IPS DF 19.7 (cell line): ENCODE results near the gene KLF6.

Source experiments
- DNase-seq: peaks from one replicate; pipeline ENCODE4 v3.0.0-alpha.2; 2013; ENCODE audit warnings: low read depth, low spot score

KLF6 gene

GRCh38 chr10:3811291-3811870, 26.4 kb upstream of the KLF6 start:
- no peak for DNase-seq

DNA sequence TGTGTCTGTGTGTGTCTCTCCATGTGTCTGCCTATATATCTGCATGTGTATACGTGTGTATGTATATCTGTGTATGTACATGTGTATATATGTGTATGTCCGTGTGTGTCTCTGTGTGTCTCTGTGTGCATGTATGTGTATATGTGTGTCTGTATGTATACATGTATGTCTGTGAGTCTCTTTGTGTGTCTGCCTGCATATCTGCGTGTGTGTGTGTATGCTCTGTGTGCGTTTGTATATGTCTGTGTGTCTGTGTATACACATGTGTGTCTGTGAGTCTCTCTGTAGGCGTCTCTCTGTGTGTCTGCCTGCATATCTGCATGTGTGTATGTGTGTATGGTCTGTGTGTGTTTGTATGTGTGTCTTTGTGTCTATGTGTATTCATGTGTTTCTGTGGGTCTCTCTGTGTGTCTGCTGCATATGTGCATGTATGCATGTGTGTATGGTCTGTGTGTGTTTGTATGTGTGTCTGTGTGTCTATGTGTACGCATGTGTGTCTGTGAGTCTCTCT, 23.7 kb upstream of the KLF6 start:
- DNase-seq: no peak

- DNase-seq: no peak
These were observed 23.0 kb upstream of the KLF6 start for GRCh38 chr10:3807928-3808496.

GRCh38 chr10:3807211-3807927, 22.4 kb upstream of the KLF6 start:
- no peak for DNase-seq

DNA sequence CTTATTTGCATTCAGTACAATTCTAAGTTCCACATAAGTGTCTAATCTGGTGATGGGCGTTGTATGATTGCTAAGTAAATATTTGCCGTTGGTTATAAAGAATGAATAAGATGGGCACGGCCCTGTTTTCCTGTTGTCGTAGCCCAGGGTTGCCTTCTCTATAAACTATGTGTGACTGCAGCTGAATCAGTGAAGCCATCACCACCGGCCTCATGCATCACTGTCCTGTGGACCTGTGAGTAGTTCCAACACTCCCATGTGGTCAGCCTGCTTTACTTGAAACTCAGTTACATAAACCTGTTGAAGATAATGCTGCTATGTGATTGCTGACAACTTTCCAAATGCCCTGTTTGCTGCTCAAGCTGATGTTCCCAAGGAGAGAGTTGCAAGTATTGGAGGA, 21.6 kb upstream of the KLF6 start:
- DNase-seq: no peak

- DNase-seq: no peak
These were observed 20.9 kb upstream of the KLF6 start for GRCh38 chr10:3805791-3806461.

DNA sequence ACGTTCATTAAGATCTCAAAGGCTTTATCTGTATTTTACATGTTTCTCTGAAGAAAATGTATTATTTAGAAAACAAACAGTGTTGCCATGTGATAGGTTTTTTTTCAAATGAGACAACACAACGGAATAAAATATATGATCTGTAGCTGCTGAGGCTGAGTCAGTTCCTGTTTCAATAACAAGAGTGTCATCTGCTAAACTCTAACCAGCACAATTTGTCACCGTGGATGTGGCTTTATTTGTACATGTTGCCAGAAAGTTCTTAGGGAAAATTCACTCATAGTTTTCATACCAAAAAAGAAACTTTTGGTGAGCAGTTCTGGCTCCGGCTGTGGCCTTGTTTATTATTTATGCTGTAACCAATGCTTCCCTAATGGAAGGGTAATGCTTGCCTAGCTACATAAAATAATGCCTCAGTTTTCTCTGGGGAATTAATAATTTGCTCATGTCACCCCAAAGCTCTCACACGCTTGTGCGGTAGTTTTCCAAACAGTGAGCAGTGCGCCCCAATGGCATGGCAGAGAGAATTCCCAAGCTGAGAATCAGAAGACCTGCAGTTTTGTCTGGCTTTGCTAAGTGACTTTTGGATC, 20.3 kb upstream of the KLF6 start:
- DNase-seq: no peak

DNA sequence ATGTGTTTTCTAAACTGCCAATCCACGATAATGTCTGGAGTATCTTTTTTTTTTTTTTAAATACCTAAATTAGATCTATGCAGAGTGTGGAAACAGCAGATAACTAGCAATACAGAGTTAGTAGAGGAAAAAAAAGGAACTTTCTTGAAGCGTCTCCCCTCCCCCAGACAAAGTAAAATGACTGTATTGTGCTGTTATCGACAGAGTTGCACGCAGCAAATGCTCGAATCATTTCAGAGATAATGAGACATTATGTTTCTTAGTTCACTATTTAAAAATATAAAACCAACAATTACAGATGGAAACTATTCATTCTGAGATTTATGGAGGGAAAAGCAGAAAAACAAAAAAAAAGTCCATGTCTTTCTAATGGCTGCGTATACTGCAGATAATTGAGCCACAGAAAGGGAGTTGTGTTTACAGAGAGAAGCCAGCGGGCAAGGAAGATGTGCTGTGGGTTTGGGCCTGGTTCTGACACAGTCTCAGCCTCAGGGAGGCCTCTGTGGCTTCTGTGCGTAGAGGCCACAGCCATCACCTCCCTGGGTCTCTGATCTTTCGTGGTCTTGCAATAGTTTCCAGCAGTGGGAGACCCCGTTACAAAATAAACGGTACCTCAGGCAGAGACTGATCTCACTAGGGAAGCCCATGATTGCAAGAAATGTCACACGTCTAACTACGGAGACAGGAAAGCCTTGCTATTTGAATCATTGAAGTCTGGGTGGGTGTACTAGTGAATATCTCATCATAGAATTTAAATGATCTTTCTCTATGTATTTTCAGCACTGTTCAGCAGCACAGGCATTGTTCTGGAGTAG, 19.1 kb upstream of the KLF6 start:
- no peak for DNase-seq

GRCh38 chr10:3803295-3803926, 18.4 kb upstream of the KLF6 start:
- no peak for DNase-seq

DNA sequence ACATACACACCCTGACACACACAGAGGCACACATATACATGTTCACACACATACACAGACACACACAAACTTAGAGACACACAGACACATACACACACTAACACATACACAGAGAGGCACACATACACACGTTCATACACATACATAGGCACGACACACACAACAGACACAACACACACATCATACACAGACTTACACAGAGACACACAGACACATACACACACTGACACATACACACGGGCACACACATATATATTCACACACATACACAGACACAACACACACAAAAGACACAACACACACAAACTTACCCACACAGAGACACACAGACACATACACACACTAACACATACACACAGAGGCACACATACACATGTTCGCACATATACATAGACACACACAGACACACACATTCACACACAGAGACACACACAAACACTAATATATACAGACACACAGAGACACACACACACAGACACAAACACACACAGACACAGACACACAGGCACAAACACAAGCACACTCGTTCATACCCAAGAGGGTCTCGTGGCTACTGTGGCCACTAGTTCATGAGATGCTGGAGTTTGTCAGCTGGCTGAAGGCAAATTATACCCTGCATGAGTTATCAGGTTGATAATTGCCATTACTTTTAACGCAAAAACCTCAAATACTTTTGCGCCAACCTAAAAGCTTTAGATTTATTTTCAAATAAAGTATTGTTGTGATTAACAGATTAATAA, 17.7 kb upstream of the KLF6 start:
- DNase-seq: no peak

GRCh38 chr10:3801558-3802192, 16.7 kb upstream of the KLF6 start:
- DNase-seq: no peak

DNA sequence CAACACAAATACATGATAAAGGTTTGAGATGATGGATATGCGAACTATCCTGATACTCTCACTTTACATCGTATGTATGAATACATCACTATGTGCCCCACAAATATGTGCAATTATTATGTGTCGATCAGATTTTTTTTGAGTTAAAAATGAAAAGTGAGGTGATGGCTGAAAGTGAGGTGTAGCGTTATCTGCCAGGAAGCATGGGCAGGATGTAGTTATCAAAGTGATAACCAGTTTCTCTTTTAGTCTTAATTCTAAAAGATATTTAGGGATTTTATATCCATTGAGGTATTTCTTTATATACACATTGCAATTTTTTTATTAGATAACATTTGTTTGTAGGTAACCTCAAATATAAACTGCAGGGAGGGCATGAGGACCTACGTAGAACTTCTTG, 15.6 kb upstream of the KLF6 start:
- no peak for DNase-seq

DNA sequence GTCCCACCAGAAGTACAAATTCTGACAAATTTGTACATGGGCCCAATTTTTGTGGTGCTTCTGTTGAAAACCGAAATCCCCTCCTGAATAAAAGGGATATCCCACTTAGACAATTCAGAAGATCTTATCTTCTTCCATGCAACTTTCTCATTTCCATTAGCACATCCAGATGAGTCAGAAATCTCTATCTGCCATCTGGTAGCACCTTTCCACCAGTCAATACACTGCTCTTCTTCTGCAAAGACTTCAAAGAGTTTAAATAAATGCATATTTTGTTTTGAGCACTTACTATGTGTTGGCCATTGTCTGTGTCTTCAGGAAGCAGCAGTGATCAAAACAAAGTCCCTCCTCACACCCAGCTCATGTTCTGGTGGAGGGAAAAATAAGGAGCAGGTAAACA, 12.7 kb upstream of the KLF6 start:
- no peak for DNase-seq

DNA sequence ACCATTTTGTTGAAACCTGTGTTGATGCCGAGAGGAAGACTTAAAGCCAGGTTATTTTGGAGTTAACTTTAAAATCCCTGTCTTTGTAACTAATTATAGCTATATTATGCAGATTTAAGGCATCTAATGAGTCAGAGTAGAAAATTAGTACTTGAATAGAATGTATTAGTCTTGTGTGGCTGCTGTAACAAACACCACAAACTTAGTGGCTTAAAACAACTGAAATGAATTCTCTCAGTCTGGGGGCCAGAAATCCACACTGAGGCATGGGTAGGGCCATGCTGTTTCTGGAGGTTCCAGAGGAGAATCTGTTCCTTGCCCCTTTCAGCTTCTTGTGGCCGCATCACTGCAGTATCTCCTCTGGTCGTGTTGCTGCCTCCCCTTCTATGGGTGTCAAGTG, 8.5 kb upstream of the KLF6 start:
- DNase-seq: no peak

DNA sequence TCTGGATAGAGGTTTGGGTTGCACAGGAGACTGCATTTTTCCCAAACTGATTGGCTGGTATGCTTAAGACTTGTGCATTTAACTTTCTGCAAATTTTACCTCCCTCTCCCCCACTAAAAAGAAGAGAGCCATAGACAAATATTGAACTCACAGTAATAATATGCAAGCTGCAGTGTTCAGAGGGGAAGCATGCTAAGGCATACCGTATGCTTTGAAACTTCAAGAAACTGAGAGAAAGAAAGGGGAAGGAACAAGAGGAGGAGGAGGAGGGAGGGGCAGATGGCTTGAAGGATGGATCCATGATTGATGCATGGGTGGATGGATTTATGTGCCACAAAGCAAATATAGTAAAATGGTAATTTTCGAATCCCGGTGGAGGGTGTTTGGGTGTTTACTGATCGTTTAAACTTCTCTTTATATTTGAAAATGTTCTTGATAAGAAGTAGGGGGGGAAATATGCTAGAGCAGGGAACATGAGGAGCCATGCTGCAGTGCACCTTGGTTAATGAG, 7.8 kb upstream of the KLF6 start:
- no peak for DNase-seq

DNA sequence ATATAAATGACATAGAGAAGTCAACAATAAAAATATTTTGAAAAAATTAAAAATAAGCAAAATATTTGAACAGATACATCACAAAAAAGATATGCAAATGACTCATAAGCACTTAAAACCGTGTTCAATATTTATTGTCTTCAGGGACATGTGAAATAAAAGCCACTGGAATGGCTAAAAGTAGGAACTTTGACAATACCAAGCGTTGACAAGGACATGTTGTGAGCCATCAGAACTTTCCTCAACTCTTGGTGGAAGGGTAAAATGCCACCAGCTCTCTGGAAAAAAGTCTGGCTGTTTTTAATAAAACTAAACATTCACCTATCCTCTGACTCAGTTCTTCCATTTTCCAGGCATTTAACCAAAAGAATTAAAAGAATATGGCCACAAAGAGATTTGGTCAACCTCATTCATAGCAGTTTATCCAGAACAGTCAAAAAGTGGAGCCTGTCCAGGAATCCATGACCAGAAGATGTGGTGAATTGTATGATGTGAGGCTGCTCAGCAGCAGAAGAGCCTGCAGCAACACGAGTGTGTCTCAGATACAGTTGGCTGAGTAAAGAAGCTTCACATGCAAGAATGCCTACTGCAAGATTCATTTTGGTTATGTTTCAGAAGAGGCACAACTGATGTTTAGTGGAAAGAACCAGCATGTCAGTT, 7.1 kb upstream of the KLF6 start:
- DNase-seq: no peak

GRCh38 chr10:3790858-3791257, 5.8 kb upstream of the KLF6 start:
- DNase-seq: no peak

- no peak for DNase-seq
These were observed 5.3 kb upstream of the KLF6 start for GRCh38 chr10:3790272-3790671.

DNA sequence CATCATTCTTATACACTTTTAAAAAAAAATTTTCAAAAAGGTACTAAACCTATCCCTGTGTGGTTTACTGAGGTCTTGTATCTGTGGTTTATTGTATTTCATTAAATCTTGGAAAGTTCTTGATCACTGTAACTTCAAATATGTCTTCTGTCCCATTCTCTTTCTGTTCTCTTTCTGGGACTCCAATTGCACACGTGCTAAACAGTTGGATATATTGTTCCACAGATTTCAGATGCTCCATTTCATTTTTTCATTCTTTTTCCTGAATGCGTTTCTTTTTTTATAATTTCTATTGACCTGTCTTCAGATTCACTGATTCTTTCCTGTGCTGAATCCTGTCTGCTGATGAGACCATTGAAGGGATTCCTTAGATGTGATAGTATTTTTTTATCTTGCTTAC, 4.6 kb upstream of the KLF6 start:
- DNase-seq: no peak
